HG02970 (cell line): Measurements from ENCODE around the gene XIRP1.

Experiments
- ATAC-seq: cut with Tn5 transposase; IDR thresholded peaks from one replicate; pipeline ENCODE4 v1.9.1; 2021; ENCODE audit warnings: mild to moderate bottlenecking, moderate library complexity, moderate number of reproducible peaks; ENCODE audit not compliant: unreplicated experiment, low FRiP score

The XIRP1 gene

DNA sequence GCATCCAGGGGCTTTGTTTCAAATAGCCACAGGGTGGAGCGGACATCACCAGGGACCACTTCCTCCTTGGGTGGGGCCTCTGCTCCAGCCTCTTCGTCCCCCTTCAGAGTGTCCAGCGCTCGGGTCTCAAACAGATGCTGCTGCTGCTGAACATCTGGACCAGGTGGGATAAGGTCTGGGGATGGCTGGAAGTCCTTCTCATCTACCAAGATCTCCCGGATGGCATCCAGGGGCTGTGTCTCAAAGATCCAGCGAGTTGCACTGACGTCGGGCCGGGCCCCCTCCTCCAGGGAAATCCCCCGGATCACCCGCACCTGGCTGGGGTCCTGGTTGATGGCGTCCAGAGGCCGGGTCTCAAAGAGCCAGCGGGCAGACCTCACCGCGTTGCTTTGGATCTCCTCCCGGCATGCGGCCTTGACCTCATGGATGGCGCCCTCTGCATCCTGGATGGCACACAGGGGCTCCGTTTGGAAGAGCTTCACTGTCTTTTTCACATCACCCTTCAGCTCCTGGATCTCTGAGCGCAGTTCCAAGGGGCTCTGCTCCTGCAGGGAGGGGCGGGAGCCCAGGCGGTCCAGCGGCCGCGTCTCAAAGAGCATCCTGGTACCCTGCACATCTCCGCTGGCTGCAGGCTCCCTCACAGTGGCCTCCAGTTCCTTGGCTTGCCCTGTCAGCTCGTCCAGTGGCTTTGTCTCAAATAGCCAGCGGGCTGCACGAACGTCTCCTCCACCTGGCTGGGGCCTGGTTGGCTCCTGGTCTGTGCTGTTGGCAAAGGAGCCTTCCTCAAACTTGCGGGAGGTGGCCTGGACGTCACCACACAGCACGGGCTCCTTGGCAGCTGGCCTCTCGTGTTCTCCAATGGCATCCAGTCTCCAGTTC, 3.9 kb downstream of the XIRP1 start:
- ATAC-seq: no peak

DNA sequence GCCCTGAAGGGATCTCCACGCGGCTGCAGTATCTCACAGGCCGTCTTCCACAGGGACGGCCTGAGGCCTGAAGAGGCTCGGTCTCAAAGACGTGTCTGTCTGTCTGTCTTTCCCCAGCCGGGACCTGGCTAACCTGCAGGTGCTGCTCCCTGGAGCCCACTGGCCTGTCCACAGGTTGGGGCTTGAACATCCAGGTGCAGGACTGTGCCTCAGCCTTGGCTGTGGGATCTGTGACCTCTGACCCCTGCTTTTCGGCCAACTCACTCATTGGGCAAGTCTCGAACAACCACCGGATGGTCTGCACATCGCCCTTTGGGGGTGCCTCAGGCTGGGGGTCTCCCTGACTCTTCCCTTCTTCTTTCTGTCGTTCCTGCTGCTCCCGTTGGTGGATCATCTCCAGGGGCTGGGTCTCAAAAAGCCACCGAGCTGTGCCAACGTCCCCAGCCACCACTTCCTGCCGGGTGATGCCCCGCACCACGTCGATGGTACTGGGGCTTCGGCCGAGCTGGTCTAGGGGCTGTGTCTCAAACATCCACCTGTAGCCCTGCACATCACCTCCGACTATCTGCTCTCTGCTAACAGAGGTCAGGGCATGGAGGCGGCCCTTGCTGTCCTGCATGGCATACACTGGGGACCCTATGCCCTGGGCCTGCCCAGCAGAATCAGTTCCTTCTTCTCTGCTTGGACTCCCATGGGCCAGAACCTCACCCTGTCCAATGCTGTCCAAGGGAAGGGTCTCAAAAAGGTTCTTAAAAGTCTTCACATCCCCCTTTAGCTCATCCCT, 4.8 kb downstream of the XIRP1 start:
- ATAC-seq: no peak

DNA sequence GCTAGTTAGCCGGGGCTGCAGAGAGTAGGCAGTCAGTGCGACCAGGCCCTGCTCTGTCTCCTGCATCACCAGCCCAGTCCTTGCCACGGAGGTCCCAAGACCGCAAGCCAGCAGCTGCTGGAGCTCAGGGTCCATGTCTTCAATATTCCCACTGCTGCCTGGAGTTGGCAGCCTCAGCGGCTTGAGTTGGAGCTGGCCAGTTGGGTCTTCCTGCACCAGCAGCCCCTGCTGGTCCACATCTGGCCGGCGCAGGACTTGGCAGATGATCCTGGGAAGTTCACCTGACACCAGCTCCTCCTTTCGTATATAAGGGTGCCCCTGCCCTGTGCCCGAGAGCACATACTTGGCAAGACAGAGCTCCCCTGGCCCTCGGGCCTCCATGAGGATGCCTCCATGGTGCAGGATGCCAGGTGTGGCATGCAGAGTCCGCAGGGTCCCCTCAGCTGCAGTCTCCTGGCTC, 5.7 kb downstream of the XIRP1 start:
- ATAC-seq: no peak

DNA sequence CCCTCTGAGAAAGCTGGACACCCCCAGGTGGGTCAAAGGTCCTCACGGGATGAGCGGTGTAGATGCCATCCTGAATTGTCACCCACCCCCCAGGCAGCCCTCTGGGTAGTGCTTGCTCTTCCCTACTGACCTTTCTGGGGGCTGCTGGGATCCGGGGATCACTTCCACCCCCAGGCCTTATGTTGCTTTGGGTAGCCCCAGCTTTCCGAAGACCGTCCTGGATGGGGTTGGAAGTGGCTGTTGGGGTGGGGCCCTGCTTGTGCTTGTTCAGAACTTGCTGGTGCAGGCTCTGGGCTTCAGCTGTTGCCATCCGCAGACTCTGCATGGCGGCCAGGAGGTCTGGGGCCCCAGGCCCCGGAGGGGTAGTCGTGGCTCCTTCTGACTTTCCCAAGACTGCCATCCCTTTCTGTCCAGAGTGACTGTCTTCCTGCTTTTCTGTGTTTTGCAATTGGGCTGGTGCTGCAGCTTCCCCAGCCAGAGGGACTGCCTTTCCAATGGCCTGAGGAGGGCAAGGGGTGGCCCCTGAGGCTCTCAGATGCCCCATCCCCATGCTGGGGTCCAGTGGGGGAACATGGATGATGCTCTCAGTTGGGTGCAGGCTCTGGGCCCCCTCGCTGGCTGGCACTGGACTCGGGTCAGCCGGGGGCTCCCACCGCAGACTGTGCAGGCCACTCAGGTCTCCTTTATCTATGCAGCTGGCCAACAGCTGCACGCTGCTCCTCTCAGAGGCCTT, 6.3 kb downstream of the XIRP1 start:
- no peak for ATAC-seq

DNA sequence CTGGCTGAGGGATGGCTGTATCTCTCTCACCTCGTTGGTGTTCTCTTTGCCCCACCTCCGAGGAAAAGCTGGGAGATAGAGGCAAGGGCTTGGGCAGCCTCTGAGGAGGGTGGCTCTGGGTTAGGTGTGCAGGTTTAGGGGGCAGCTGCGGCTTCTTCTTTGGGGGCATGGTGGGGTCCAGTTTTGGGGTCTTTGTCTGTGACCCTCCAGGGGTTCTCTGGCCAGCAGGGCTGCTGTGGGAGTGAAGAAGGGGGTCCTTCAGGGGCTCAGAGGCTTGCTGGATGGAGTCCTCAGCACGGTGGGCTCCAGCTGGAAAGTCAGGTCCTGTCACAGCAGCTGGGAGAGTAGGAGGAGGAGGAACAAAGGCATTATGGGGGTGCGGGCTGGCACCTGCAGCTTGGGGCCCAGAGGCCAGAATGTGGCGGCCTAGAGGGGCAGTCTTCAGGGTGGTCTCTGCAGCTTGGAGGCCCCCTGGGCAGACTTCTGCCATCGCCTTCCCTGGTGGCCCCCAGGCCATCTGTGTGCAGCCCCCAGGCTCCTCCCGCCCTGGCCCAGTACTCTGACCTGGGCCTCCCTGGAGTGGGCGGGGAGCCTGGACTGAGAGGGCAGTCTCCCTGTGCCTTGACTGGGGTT, 7.0 kb downstream of the XIRP1 start:
- no peak for ATAC-seq

DNA sequence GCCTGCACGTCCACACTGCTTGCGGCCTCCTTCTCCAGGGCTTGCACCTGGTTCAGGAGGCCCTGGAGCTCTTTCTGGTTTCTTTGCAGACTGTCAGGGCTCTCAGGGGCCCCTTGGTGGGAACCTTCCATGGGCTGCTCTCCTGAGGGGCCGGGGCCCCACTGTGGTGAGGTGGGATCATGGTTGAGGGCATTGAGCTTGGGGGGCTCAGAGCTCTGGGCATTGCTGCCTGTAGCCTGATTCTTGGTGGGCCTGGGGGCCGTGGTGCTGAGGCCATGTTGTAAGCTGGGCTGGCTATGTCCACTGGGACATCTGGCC, 7.5 kb downstream of the XIRP1 start:
- ATAC-seq: no peak

DNA sequence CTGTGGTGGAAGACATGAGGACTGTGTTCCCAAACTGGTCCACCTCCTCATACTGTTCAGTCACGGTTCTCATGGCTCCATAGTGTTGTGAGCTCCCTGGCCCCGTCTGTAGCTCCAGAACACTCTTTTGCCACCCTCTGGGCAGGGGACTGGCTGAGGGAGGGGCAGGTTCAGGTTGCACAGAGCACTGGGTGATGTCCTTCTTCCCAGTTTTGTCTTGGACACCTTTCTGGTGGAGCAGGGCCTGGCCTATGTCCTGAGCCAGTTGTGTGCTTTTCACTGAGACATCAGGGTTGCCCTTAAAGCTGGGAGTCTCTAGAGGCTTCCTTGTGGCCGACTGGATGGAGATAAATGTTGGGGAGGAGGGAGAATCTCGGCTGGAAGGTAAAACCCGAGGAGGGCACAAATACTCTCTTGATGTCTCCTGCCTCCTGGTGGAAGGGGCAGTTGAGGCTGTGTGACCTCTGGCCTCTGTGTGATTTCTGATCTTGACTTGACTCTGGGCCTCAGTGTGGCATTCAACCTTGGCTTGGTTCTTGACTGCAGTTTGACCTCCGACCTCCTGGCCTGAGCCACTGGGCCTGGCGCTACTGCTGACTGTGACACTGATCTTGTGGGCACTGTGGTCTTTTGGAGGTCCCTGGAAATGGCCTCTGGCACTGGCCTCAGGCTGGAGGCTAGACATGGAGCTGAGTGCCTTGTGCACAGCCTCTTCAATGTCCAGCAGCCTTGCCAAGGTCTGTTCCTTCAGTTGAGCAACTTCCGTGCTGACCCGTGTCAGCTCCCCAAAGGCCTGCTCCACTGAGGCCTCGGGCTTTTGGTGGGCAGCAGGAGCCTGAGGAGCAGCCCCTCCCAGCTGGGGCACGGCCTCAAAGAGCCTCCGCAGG, 8.1 kb downstream of the XIRP1 start:
- no peak for ATAC-seq

DNA sequence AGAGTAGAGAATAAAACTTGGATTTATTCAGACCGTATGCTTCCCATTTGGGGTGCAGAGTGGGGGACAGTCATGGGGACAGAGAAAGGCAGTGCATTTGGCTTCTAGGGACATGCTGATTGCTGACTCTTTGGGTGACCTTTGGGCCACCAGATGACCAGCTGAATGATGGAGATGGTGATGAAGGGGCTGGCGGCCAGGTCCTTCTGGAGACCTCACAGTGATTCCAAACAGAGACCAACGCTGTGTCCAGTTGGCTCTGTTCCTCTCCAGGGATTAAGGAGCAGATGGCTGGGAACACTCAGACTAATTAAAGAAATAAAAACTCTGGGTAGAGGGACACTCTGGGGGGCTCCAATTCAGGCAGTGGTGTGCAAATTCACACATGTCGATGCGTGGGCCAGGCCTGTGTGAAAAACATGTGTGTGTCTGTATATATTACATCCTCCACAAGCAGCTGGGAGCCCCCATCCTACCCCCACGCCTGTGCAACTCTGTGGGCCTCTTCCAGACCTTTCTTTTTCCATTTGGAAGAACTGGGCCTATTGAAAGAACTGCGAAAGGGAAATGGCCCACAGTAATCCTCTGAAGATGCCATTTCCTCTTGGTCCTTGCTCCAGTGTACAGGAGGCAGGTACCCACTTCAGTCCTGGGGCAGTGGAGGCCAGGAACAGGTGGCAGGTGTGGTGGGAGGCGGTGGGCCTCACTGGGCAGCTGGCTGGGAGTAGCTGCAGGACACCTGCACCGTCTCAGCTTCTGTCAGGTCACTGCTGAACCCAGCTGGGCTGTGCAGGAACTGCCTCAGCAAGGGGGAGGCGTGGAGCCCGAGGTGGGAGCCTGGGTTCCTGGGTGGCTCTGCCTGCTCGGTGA, 8.9 kb downstream of the XIRP1 start:
- ATAC-seq: no peak

DNA sequence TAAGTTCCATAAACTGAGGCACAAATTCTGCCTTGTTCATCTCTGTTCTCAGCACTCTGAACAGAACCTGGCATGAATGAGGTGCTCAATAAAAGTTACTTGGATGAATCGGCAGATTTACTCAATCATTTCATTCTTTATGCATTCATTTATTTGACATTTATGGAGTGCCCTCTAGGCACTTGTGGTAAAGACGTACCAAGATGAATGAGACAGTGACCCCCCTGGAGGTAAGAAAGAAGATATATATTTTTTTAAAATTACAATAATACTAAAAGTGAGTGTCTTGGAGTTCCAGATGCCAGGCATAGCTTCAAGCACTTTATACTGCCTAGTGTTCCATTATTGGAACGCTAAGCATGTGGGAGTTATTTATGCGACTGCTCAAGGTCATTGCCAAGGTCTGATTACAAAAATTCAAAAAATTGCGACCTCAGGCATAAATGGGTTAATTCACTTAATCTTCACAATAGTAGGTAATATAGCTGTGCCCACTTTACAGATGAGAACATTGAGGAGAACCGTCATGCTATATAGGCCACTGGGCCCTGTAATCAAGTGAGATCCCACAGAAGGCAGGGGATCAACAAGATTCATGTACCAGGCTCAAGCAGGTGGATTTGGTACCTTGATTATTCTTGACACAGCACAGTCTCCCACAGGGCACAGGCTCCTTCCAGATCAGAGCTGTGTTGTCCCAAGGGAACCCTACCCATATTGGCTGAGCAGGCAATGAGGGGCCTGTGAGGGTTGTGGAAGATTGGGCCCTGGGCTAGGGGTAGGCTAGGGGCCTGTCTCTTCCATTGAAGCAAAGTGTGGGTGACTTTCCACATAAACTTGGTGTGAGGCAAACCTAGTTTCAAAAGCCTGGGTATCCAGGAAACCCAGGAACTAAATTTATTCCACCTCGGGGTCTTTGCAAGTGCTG, 10.7 kb downstream of the XIRP1 start:
- no peak for ATAC-seq

DNA sequence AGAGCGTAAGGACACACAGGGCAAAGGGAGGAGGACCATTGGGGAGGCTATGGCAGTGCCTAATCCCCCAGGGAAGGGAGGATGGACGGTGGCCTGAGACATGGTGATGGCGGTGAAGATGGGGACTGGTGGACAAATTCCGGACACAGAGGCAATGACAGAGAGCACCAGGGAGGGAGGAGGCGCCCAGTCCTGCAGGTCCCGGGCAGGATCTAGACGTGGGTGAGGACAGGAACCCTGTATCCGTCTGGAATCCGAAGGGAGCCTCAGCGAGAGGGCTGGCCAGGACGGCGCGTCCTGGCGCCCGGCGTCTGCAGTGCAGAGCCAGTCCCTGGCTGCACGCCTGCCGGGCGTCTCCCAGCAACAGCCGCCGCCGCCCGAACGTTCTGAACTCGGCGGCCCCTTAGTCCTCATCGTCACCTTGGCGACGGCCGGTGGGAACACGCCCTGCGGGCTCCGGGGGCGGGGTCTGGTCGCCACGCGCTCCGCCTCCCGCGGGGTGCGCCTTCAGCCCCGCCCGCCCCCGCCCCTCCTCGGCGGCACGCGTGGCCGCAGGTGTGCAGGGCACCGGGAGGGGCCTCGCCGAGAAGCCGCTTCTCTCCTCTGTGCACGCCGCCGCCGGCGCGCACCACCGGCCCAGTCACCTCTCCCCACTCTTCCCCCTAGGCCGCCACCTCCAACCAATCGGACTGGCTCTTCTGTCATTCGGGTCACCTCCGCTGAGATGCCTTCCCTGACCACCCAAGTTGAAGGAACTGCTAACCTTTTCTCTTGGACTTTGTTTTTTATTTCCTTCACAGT, 11.6 kb downstream of the XIRP1 start:
- ATAC-seq: peak; percentile 94

DNA sequence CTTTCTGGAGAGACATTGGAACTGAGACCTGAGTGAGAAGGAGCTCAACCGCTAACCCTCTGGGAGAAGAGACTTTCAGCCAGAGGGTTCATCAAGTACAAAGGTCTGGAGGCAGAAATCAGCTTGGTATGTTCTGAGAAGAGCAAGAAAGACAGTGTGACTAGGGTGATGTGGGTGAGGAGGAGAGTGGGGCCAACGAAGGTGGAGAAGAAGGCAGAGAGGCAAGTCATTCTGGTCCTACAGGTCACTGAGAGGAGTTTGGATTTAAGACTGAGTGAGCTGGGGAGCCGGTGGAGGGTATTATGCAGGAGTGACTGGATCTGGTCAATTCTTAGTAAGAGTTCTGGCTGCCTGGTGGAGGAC, 12.2 kb downstream of the XIRP1 start:
- ATAC-seq: no peak

DNA sequence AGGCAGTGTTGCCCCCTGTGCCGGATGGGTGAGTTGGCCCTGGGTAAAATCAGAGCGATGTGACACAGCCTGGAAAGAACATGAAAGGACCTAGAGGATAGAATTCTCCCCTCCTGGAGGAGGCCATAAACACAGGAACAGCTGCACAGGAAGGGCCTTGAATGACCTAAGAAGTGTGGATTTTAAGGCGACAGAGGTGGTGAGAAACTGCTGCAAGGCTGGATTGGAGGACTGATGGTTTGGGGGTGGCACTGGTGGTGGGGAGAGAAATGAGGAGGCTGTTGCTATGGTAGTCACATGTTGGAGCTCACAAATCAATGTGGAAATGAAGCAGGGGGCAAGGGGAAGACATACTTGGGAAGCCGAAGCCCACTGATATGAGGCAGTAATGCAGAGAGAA, 13.8 kb downstream of the XIRP1 start:
- no peak for ATAC-seq

DNA sequence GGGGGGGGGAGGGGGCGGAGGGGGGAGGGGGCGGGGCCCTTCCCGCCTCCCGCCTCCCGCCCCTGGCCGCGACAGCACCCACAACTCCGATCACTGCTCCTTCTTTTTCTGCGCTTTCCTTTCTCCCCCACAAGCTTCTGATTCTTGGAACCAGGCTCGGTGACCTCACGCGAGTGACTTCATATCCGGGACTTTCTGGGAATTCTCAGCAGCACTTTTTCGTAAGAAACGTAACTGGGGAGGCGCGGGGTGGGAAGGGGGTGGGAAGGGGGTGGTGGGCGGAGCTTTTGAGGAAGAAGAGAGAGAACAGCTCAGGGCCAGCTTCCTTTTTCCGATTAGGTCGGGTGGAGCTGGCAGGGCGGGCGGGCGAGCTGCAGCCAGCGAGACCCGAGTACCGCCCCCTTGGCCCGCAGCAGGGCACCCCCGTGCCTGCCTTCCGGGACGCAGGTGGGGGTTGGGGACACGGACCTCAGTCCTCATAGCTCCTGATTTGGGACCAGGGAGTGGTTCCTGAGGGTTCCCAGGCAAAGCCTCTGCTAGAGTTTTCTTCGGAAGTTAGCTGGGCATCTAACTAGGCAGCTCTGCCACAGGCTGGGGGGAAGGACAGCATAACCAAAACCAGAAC, 14.6 kb downstream of the XIRP1 start:
- ATAC-seq: no peak

DNA sequence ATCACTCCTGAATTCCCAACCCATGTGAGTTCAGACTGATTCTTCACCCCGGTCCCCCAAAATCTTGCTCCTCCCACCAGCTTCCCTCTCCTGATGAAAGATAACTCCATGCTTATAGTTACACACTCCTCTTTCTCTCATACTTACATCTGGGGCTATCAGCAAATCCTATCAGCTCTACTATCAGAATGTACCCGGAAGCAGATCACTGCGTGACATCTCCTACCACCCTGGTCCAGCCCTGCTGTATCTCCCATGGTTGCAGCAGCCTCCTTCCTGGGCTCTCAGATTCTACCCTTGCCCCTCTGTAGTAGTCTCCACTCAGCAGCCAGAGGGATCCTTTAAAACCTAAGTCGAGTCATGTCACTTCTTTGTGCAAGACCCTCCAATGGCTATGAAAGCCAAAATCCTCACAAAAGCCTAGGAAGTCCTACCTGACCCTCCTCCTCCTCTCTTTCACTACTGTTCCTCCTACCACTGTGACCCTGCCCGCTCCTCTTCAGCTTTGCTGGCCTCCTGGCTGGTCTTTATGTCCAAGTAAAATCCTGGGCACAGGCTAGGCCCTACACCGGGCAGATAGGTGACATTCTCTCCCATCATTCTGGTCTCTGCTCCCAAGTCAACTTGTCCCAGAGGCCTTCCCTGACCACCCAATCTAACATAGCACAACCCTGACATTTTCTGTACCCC, 16.2 kb downstream of the XIRP1 start:
- no peak for ATAC-seq

DNA sequence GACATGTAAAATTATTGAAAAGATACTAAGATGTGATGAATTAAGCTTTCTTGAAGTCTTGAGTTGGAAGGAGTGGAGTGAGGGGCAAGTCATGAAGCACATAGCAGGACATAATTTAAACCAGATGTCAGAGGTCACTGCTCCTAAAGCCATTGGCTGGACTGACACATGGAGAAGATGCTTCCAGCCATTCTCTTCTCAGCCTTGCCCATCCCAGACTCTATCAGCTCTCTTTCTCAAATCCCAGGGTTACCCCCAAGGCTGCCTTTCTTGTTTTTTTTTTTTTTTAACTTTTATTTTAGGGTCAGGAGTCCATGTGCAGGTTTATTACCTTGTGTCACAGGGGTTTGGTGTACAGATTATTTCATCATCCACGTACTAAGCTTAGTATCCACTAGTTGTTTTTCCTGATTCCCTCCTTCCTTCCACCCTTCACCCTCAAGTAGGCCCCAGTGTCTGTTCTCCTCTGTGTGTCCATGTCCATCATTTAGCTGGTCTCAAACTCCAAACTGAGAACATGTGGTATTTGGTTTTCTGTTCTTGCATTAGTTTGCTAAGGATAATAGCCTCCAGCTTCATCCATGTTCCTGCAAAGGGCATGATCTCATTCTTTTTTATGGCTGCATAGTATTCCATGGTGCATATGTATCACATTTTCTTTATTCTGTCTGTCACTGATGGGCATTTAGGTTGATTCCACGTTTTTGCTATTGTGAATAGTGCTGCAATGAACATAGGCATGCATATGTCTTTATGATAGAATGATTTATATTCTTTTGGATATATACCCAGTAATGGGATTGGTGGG, 18.9 kb downstream of the XIRP1 start:
- no peak for ATAC-seq
